Mesothelial cell of epicardium (in vitro differentiated cells): ENCODE results near the gene USP30. TPM values are rescaled to one million over a fixed set of nuclear protein-coding genes. Genes with fewer than 3 reads are reported as not detected.
A peak's percentile ranks its signal among the peaks of the same experiment; 100 is the strongest.

Experiments used
- DNase-seq, 2 experiments: peaks; one replicate each; pipeline ENCODE4 v3.0.0; 2021; ENCODE audit warnings: low spot score in 2 of 2; ENCODE audit not compliant: unreplicated experiment in 2 of 2
- H3K27ac Mint-ChIP-seq: 2 replicates; pipeline ENCODE4 v1.8.0; 2021; ENCODE audit warnings: mixed read lengths
- H3K27me3 Mint-ChIP-seq: 2 replicates; pipeline ENCODE4 v1.8.0; 2021; ENCODE audit warnings: low read depth, mixed read lengths
- H3K36me3 Mint-ChIP-seq: 2 replicates; pipeline ENCODE4 v1.8.0; 2021; ENCODE audit warnings: mixed read lengths
- H3K4me1 Mint-ChIP-seq: 2 replicates; pipeline ENCODE4 v1.8.0; 2021; ENCODE audit warnings: mixed read lengths
- H3K4me3 Mint-ChIP-seq: 2 replicates; pipeline ENCODE4 v1.8.0; 2021; ENCODE audit warnings: mild to moderate bottlenecking, moderate library complexity, mixed read lengths
- H3K9me3 Mint-ChIP-seq: 2 replicates; pipeline ENCODE4 v1.8.0; 2021; ENCODE audit warnings: mixed read lengths
- CTCF ChIP-seq: fragments of 200-600 bp; sonication (generic); IDR thresholded peaks from one replicate; pipeline ENCODE4 v1.5.0; 2021; ENCODE audit warnings: antibody characterized with exemption; ENCODE audit not compliant: unreplicated experiment
- total RNA-seq: library from RNA; stranded (reverse); gene quantifications from 3 replicates; pipeline ENCODE4 v1.2.1, GENCODE V29; 2021

USP30 gene
- total RNA-seq, 1 donor from 2014 or later = 27.3 TPM

- H3K4me1 Mint-ChIP-seq = peaks cover 33% of the 10 kb centered on the region
- H3K4me3 Mint-ChIP-seq = peak overlapping the region; percentile 91
- peaks cover 16% of the 10 kb centered on the region for H3K36me3 Mint-ChIP-seq
- no peak for DNase-seq
- H3K27me3 Mint-ChIP-seq = no peaks in the 10 kb centered on the region
- TF ChIP-seq CTCF = no peak
- H3K9me3 Mint-ChIP-seq = no peaks in the 10 kb centered on the region
- no peak overlapping the region for H3K27ac Mint-ChIP-seq
Observed at GRCh38 chr12:109097140-109097434, 44.7 kb downstream of the USP30 start.

- DNase-seq = peak; percentile 98
- peak within 1 kb of the TSS; percentile 91 for H3K4me3 Mint-ChIP-seq
- no peaks in the 10 kb centered on the region for H3K9me3 Mint-ChIP-seq
- peak within 1 kb of the TSS; percentile 97 for H3K27ac Mint-ChIP-seq
- peaks cover 28% of the 10 kb centered on the region for H3K4me1 Mint-ChIP-seq
- no peaks in the 10 kb centered on the region for H3K27me3 Mint-ChIP-seq
- no peak for TF ChIP-seq CTCF
- H3K36me3 Mint-ChIP-seq = peaks cover 18% of the 10 kb centered on the region
Observed at GRCh38 chr12:109097435-109098182, 45.2 kb downstream of the USP30 start, which contains the start of gene UNG. TSS of gene UNG (plus strand) at chr12:109097597. CDS start at chr12:109097680, 83 bp downstream.

GRCh38 chr12:109098183-109098604 lies 45.8 kb downstream of the USP30 start:
- DNase-seq = peak; percentile 60 to 78
- Mint-ChIP-seq H3K36me3 (peaks cover 20% of the 10 kb centered on the region), H3K4me3 (peak overlapping the region; percentile 91), H3K27me3 (no peaks in the 10 kb centered on the region), H3K27ac (peak overlapping the region; percentile 97), H3K4me1 (peaks cover 22% of the 10 kb centered on the region), H3K9me3 (no peaks in the 10 kb centered on the region)
- TF ChIP-seq CTCF = no peak

- peak overlapping the region; percentile 91 for H3K4me3 Mint-ChIP-seq
- no peaks in the 10 kb centered on the region for H3K27me3 Mint-ChIP-seq
- peaks cover 23% of the 10 kb centered on the region for H3K36me3 Mint-ChIP-seq
- H3K9me3 Mint-ChIP-seq = no peaks in the 10 kb centered on the region
- H3K4me1 Mint-ChIP-seq = peaks cover 19% of the 10 kb centered on the region
- no peak for TF ChIP-seq CTCF
- H3K27ac Mint-ChIP-seq = peak overlapping the region; percentile 97
- DNase-seq = no peak
Observed at GRCh38 chr12:109098651-109099050, 46.3 kb downstream of the USP30 start.

GRCh38 chr12:109099431-109100020 lies 47.1 kb downstream of the USP30 start:
- H3K4me3 Mint-ChIP-seq = peak overlapping the region; percentile 91
- H3K9me3 Mint-ChIP-seq = no peaks in the 10 kb centered on the region
- no peak for DNase-seq
- H3K27me3 Mint-ChIP-seq = no peaks in the 10 kb centered on the region
- peaks cover 19% of the 10 kb centered on the region for H3K4me1 Mint-ChIP-seq
- H3K36me3 Mint-ChIP-seq = peaks cover 26% of the 10 kb centered on the region
- no peak for TF ChIP-seq CTCF
- H3K27ac Mint-ChIP-seq = peak overlapping the region; percentile 16
